ENCODE measurements around the gene SPX. TPM values are rescaled to one million over a fixed set of nuclear protein-coding genes. Genes with fewer than 3 reads are reported as not detected.

SPX gene
- total and polyA plus RNA-seq, 2 of the 4 experiments (the other 2 are of a cell fraction), result under 0.01 to 0.12 TPM

DNA sequence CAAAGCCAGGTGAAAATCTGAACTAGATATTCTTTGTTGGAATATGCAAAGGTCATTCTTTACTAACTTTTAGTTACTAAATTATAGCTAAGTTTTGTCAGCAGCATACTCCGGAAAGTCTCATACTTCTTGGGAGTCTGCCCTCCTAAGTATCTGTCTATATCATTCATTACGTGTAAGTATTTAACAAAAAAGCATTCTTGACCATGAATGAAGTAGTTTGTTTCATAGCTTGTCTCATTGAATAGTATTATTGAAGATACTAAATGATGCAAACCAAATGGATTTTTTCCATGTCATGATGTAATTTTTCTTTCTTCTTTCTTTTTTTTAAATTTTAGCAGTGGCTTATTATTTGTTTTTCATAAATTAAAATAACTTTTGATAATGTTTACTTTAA, 9.8 kb upstream of the SPX start:
- Histone ChIP-seq H2BK5ac (ENCODE audit: low read depth, low read length, poor library complexity, severe bottlenecking) (no peak overlapping the region), H3K27ac (ENCODE audit: insufficient read depth, low read length) (no peak overlapping the region), H3K4me2 (ENCODE audit: low read depth, low read length) (no peak overlapping the region), H2AFZ (replicated peaks; ENCODE audit: low read length, poor library complexity) (no peak overlapping the region), H2BK15ac (ENCODE audit: low read depth, low read length) (no peak overlapping the region), H2BK20ac (ENCODE audit: low read depth, low read length) (no peak overlapping the region), H3K27me3 (ENCODE audit: control insufficient read depth, insufficient read depth, low read length) (no peaks in the 10 kb centered on the region), H3K4me3 (ENCODE audit: insufficient read depth, low read depth, low read length) (no peak overlapping the region), H3K4me1 (ENCODE audit: control insufficient read depth, insufficient read depth, low read length) (no peaks in the 10 kb centered on the region), H2AK9ac (replicated peaks; ENCODE audit: low read depth, low read length, poor library complexity) (no peak overlapping the region), H4K8ac (ENCODE audit: low read depth in 2 of 2, low read length in 2 of 2) (no peak overlapping the region), H3K56ac (ENCODE audit: extremely low read depth, insufficient read depth, low read length) (no peak overlapping the region), H3K9me3 (ENCODE audit: control insufficient read depth, insufficient read depth, low read length) (no peaks in the 10 kb centered on the region), H2AK5ac (ENCODE audit: low read depth, low read length) (no peak overlapping the region), H2BK120ac (ENCODE audit: low read depth, low read length) (no peak overlapping the region), H3K23ac (ENCODE audit: low read depth, low read length) (no peak overlapping the region), H3K4ac (ENCODE audit: low read depth, low read length) (no peak overlapping the region), H4K20me1 (ENCODE audit: insufficient read depth, low read length) (no peaks in the 10 kb centered on the region), H3K18ac (ENCODE audit: low read depth, low read length) (no peak overlapping the region), H3K9ac (ENCODE audit: low read depth, low read length) (no peak overlapping the region), H3K79me1 (ENCODE audit: low read depth in 1 of 2, low read length in 2 of 2) (peaks cover 4 to 7% of the 10 kb centered on the region in 2 experiments), H3K14ac (replicated peaks; ENCODE audit: low read depth, low read length) (no peak overlapping the region), H4K5ac (ENCODE audit: low read depth, low read length) (no peak overlapping the region), H4K91ac (ENCODE audit: insufficient read depth, low read depth, low read length) (no peak overlapping the region), H3K9me1 (ENCODE audit: insufficient read depth, low read length) (no peaks in the 10 kb centered on the region), H3K36me3 (ENCODE audit: control insufficient read depth, insufficient read depth, low read length) (peaks cover 15% of the 10 kb centered on the region)
- dilution Hi-C loops (cut with HindIII; ENCODE audit: low sequenced_read_pairs, unreplicated experiment), result no loop called here
- POLR2A ChIA-PET (ENCODE audit: unreplicated experiment), result no interaction called here
- no CpG with 5 or more reads among the region's 2 CpGs for WGBS, 2 experiments (ENCODE audit: extremely low coverage in 2 of 2, insufficient read length in 1 of 2)
- in situ Hi-C loops (cut with MboI; ENCODE audit: low sequenced_read_pairs), result no loop called here
- intact Hi-C loops (cut with micrococcal nuclease), result no loop called here
- CTCF ChIA-PET, result interaction anchor here (0.5 kb wide), 1 partner anchor 65 kb away, joined by 3 read pairs; no protein-coding TSS in a partner anchor
- TF ChIP-seq SMC3 (IDR thresholded peaks at IDR 0.05; ENCODE audit: low read depth, low read length) (no peak), RCOR1 (IDR thresholded peaks at IDR 0.05; ENCODE audit: insufficient replicate concordance, low read length) (no peak), FOS (IDR thresholded peaks at IDR 0.05; ENCODE audit: low read depth, low read length) (no peak), CHD1 (IDR thresholded peaks at IDR 0.05; ENCODE audit: low read depth, low read length) (no peak), RAD21 (IDR thresholded peaks at IDR 0.05; ENCODE audit: low read length) (no peak), MXI1 (IDR thresholded peaks at IDR 0.05; ENCODE audit: borderline replicate concordance, low read depth, low read length) (no peak), CEBPB (IDR thresholded peaks at IDR 0.05; ENCODE audit: low read depth, low read length) (no peak), RFX5 (IDR thresholded peaks at IDR 0.05; ENCODE audit: low read depth, low read length) (no peak), USF2 (IDR thresholded peaks at IDR 0.05; ENCODE audit: low read depth, low read length) (no peak), ELK1 (IDR thresholded peaks at IDR 0.05; ENCODE audit: borderline replicate concordance, low read depth, low read length) (no peak), MAFK (IDR thresholded peaks at IDR 0.05; ENCODE audit: low read depth, low read length) (no peak), NFE2L2 (IDR thresholded peaks at IDR 0.05; ENCODE audit: low read depth, low read length) (no peak), CTCF (conservative IDR thresholded peaks at IDR 0.05; ENCODE audit: low read depth, low read length) (no peak), POLR2A (IDR thresholded peaks at IDR 0.05; ENCODE audit: low read depth, low read length) (no peak), MAZ (IDR thresholded peaks at IDR 0.05; ENCODE audit: borderline replicate concordance, low read depth, low read length) (no peak), BHLHE40 (IDR thresholded peaks at IDR 0.05; ENCODE audit: low read depth, low read length) (no peak)
- no TSS peak for BruUV-seq (replicated peaks)
- ATAC-seq (ENCODE audit: low read depth), result no peak
- no peak for DNase-seq
